ENCODE data around the gene MMP24OS. TPM values are rescaled to one million over a fixed set of nuclear protein-coding genes. Genes with fewer than 3 reads are reported as not detected.

The MMP24OS gene
- total and polyA plus RNA-seq, 10 of the 15 experiments (the other 5 are each of a cell fraction or from before 2014, with no cell fraction given), result 2.0 to 30.9 (median 10.9) TPM

- TF ChIP-seq E4F1 (IDR thresholded peaks at IDR 0.05; ENCODE audit: borderline replicate concordance, partially characterized antibody), result no peak
- TF ChIP-seq MTA2 (IDR thresholded peaks at IDR 0.05; ENCODE audit: low read depth), result no peak
- TF ChIP-seq ZSCAN29 (IDR thresholded peaks at IDR 0.05), result no peak
- TF ChIP-seq RELA (IDR thresholded peaks at IDR 0.05; ENCODE audit: borderline replicate concordance, partially characterized antibody), result no peak
Observed at GRCh38 chr20:35307666-35308653, 30.0 kb upstream of the MMP24OS start (continued).

- H3K4me2 ChIP-seq (ENCODE audit: control insufficient read depth, insufficient read depth), result no peak overlapping the region
- in situ Hi-C loops (cut with MboI), result no loop called here
- peaks cover 3 to 5% of the 10 kb centered on the region in 2 experiments; a peak in 3 of 4 replicates for H3K36me3 ChIP-seq (ENCODE audit: control insufficient read depth in 2 of 2, insufficient read depth in 2 of 2, low read length in 1 of 2)
- BruUV-seq (replicated peaks), result no TSS peak
- H3K9me3 ChIP-seq (replicated peaks; ENCODE audit: control insufficient read depth, insufficient read depth, low read length), result no peaks in the 10 kb centered on the region
- intact Hi-C loops (cut with micrococcal nuclease; ENCODE audit: unreplicated experiment), result no loop called here
- WGBS (ENCODE audit: insufficient coverage, insufficient replicate concordance, low lambda C conversion rate, missing lambda C conversion rate), result 73% methylated on average over 4 of the region's 4 CpGs
- POLR2A ChIA-PET, result no interaction called here
- H3K27me3 ChIP-seq (replicated peaks in 1 of 2; ENCODE audit: control insufficient read depth in 2 of 2, insufficient read depth in 2 of 2, low read length in 1 of 2), result no peaks in the 10 kb centered on the region
- DNase-seq (ENCODE audit: low read depth, low spot score), result no peak
- no peaks in the 10 kb centered on the region for H3K79me2 ChIP-seq (ENCODE audit: control insufficient read depth, insufficient read depth, low read length)
- CTCF ChIA-PET, result interaction anchor here (0.6 to 7.3 kb wide), 12 partner anchors 9 to 223 kb away, joined by 3 to 81 read pairs (median 4); no protein-coding TSS in a partner anchor
- peaks cover 3% of the 10 kb centered on the region for H3K4me1 ChIP-seq (ENCODE audit: control insufficient read depth, insufficient read depth, low read length)
- FAIRE-seq, result no peak
- SMC1A ChIA-PET (ENCODE audit: uncharacterized antibody, unreplicated experiment), result no interaction called here
- no peak overlapping the region for H3K4me3 ChIP-seq
- ATAC-seq, result peak; percentile 55
- no peak overlapping the region for H3K27ac ChIP-seq (ENCODE audit: control insufficient read depth, insufficient read depth)
- RAD21 ChIA-PET (ENCODE audit: unreplicated experiment), result no interaction called here
- no peak overlapping the region for H2AFZ ChIP-seq (ENCODE audit: control insufficient read depth, low read depth, low read length)
- H3K9ac ChIP-seq (ENCODE audit: control insufficient read depth, insufficient read depth, low read length), result no peak overlapping the region
- H4K20me1 ChIP-seq (ENCODE audit: control insufficient read depth, insufficient read depth), result no peaks in the 10 kb centered on the region
- TF ChIP-seq BCL11A (IDR thresholded peaks at IDR 0.05; ENCODE audit: low read depth, low read length) (no peak), ZNF24 (IDR thresholded peaks at IDR 0.05) (no peak), CTCF (IDR thresholded peaks at IDR 0.05 in 2 of 3, conservative IDR thresholded peaks at IDR 0.05 in 1 of 3; ENCODE audit: control insufficient read depth in 2 of 3, extremely low read depth in 1 of 3, insufficient read depth in 1 of 3, low read depth in 3 of 3, low read length in 3 of 3) (peak; percentile 56 to 71 (median 62)), SMAD1 (IDR thresholded peaks at IDR 0.05; ENCODE audit: low read depth, partially characterized antibody) (no peak), GABPA (IDR thresholded peaks at IDR 0.05; ENCODE audit: low read depth) (no peak), NFYB (IDR thresholded peaks at IDR 0.05; ENCODE audit: insufficient read depth, low read depth, low read length) (no peak), TCF7 (IDR thresholded peaks at IDR 0.05; ENCODE audit: borderline replicate concordance) (no peak), ZNF687 (IDR thresholded peaks at IDR 0.05) (no peak)
Observed at GRCh38 chr20:35306931-35307517, 29.1 kb upstream of the MMP24OS start.
